ENCODE measurements around the gene KCNMA1.

KCNMA1 gene

DNA sequence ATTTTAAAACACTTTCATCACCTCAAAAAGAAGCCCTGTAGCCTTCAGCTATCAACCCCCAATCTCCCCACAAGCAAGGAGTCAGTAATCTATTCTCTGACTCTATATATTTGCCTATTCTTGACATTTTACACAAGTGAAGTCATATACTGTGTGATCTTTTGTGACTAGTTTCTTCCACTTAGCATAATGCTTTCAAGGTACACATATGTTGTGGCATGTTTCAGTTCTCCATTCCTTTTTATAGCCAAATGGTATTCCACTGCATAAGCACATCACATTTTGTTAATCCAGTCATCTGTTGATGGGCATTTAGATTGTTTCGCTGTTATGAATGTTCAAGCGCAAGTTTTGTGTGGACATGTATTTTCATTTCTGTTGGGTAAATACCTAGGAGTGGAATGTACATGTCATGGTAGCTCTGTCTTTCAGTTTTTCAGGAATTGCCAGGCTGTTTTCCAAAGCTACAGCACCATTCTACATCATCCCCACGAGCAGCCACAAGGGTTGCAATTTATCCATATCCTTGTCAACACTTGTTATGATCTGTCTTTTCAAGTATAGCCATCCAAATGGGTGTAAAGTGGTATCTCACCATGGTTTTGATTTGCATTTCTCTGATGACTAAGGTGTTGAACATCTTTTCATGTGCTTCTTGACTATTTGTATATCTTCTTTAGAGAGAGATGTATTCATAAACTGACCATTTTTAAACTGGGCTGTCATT lies 405.6 kb downstream of the KCNMA1 start:
- DNase-seq = no peak

- no peak for DNase-seq
These were observed 406.2 kb downstream of the KCNMA1 start for GRCh38 chr10:77231375-77231774.

DNA sequence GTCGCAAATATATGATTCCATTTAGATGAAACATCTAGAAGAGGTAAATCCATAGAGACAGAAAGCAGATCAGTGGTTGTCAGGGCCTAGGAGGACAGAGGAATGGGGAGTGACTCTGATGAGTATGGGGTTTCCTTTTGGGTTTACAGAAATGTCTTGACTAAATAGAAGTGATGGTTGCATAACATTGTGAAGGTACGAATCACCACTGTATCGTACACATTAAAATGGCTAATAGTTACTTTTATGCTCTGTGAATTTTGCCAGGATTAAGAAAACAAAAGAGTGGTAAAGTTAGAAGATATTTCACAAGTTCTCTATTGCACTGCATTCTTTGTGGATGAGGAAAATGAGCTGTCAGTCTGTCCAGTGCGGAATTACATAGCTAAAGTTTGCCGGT lies 407.4 kb downstream of the KCNMA1 start:
- DNase-seq = no peak

DNA sequence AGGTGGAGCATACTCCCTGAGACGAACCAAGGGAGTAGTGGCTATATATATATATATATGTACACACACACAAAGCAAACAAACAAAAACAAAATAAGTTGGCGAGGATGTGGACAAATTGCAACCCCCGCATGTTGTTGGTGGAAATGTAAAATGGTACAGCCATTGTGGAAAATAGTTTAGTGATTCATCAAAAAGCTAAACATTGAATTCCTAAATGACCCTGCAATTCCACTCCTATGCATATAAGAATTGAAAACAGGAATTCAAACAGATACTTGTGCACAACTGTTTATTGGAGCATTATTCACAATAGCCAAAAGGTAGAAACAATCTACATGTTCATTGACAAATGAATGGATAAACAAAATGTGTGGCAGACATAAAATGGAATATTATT lies 407.9 kb downstream of the KCNMA1 start:
- no peak for DNase-seq

DNA sequence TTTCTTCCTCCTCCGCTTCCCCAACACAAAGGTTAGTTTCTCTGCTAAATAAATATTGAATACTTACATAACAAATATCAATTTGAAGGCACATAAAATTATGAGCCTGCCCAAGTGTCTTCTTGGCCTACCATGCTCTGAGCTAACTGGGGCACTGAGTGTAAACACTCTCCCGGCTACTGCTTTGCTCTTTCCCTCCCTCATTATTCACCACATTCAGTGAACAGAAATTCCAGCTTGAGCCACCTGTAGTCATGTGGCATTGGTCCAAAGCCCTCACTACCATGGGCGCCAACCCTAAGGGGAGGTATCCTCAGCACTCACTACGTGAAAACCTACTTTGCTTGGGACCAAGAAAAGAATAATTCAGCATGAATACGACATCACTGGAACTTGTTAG lies 409.0 kb downstream of the KCNMA1 start:
- DNase-seq = no peak

GRCh38 chr10:77226853-77227565 lies 410.6 kb downstream of the KCNMA1 start:
- DNase-seq = no peak

- DNase-seq = no peak
These were observed 411.2 kb downstream of the KCNMA1 start for GRCh38 chr10:77226452-77226851.

- no peak for DNase-seq
These were observed 411.6 kb downstream of the KCNMA1 start for GRCh38 chr10:77226020-77226419.

DNA sequence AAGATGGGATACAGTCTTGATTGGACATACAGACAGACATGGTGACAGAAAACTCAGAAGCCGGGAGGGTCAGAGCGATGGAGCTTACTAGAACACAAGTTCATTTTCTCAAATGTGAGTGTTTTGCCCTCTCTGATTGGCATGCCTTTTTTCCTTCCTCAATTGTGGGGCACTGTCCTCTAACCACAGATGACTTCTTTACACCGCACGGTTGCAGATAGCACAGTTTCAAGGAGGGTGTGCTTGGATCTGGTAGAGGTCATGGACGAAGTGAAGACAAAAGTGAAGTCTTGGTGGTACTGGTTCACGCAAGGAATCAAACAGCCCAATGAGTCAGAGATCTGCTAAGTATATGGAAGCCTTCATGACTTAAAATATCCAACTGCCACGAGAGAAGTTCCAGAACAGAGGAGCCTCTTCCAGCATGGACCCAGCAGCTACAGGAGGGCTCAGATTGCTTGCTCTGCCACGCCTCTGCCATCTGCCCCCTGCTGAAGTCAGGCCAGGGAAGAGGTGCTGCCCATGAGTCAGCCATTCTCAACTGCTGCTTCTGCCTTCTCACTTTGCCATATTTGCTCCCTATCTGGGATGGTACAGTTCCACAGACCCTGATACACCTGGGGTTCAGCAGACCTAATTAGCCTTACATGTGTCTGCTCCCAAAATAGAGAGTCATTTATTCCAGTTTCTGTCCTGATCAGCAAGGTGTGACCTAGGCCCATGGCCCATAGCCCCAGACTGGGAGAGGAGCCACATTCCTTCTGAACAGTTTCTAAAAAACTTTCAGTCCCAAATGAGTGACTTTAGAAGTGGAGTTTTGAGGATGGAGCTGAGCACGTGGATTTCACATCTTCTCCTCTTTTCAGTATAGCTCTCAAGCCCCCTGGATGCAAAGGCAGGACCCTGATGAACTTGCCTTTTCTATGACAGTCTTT lies 413.8 kb downstream of the KCNMA1 start:
- DNase-seq = no peak

DNA sequence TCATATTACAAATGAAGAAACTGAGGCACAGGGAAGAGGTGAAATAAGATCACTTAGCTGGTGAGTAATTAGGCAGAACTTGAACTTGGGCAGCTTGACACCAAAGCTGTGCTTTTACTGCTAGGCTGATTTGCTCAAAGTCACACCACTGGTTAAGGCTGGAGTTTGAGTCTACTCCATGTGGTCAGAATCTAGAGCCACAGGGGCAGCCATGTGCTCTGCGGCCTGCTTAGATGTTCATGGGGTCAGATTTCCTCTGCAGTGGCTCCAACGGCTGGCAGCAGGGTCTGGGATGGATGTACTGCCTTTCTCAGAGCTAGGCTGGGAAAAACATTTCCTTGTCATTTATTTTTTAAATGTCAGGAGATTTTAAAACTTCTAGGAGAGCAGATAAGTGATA lies 417.5 kb downstream of the KCNMA1 start:
- DNase-seq = no peak

GRCh38 chr10:77219046-77219445 lies 418.6 kb downstream of the KCNMA1 start:
- DNase-seq = no peak

DNA sequence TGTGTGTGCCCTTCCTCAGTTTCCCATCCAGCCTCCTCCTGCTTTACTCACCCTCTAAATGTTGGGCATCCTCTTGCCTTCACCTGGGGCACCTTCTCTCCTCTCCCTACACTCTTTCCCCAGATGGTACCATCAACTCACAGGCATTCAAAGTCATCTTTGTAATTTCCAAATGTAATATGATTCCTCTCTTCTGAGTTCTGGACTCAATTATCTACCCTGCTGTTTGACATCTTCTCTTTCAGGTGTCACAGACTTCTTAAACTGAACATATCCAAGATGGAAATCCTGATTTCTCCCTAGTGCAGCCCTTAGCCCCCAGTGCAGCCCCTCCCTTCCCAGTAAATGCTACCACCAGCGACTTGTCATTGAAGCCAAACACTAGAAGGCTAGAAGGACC lies 422.8 kb downstream of the KCNMA1 start:
- DNase-seq = no peak

DNA sequence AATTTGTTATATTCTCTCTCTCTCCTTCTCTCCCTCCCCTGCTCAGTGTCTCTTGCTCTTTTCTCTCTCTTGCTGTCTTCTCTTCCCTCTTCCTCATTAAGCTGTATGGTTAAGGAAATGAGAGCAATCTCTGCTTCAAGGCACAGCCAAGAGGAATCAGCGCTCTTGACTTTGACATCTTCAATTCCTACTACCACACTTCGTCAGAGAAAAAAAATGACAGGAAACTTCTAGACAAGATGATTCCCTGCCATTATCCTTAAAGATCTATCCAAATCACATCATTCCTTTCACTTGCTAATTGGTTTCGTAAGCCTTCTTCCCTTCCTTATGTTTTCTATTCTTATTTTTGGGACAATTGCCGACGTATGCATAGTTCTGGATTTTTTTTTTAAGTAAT lies 425.0 kb downstream of the KCNMA1 start:
- DNase-seq = no peak

- DNase-seq = no peak
These were observed 427.0 kb downstream of the KCNMA1 start for GRCh38 chr10:77210645-77211044.

GRCh38 chr10:77208684-77209256 lies 428.8 kb downstream of the KCNMA1 start:
- no peak for DNase-seq

DNA sequence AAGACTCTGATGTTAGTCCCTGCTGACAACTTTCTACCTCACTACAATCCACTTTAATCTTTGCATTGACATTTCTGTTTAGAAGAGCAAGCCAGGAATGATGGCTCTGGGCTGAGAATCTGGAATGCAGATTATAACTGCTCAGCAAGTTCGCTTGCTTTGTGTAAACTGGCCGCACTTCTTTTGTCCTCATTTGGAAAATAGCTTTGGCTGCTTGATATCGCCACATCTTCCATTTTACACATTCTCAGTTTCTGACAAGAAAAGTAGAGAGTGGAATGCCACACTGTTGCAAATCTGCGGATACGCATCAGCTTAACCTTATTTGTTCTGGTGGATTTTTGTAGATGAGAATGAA lies 429.8 kb downstream of the KCNMA1 start:
- DNase-seq = no peak

GRCh38 chr10:77207182-77207827 lies 430.3 kb downstream of the KCNMA1 start:
- no peak for DNase-seq

DNA sequence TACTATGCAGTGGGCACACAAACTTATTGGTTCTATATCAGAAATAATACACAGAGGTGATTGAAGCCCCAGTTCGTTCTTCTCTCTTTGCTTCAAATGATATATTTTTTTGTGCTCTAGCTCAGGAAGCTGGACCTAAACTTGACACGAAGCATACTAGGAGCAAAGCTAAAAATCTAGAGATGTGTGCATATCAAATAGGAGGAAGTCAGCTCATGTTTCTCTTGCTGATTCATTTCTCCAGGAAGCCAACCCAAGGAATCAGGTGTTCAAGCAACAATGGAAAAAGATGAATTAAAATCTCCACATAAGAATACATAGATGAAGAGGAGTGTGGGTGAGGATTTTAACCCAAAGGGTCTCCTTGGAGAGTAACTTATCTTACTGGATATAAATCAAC lies 432.5 kb downstream of the KCNMA1 start:
- DNase-seq = no peak

DNA sequence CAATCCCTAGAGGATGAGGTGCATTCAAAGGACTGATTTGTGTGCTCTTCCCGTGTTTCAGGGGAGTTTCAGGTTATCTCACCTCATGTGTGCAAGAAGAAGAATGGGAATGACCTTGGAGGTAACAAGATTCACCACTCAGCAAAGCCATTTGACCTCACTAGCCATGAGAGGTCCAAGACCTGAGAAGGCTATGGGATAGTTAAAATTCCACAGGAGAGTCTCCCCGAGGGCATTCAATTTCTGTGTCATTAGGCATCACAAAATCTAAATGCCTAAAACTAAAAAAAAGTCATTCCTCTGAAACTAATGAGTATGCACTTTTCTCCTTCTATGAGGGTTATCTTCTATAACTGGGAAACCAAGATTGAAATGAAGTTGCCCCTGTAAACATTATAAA lies 433.4 kb downstream of the KCNMA1 start:
- DNase-seq = no peak

- DNase-seq = no peak
These were observed 434.8 kb downstream of the KCNMA1 start for GRCh38 chr10:77202857-77203256.

- no peak for DNase-seq
These were observed 436.2 kb downstream of the KCNMA1 start for GRCh38 chr10:77201135-77202106.
